ENCODE data around the gene RGS19. TPM values are rescaled to one million over a fixed set of nuclear protein-coding genes. Genes with fewer than 3 reads are reported as not detected.

The RGS19 gene
- polyA plus RNA-seq, 1 donor (not counting 4 experiments of a cell fraction or from before 2014, with no cell fraction given), result 11.8 TPM

GRCh38 chr20:64038224-64038564 is 41.1 kb downstream of the RGS19 start:
- TF ChIP-seq CTCF (optimal IDR thresholded peaks at IDR 0.05 in 1 of 3, IDR thresholded peaks at IDR 0.05 in 1 of 3, conservative IDR thresholded peaks at IDR 0.05 in 1 of 3; ENCODE audit: extremely low read depth in 1 of 3, insufficient read depth in 2 of 3, low read length in 3 of 3) (no peak), EZH2 (IDR thresholded peaks at IDR 0.05; ENCODE audit: low read length) (no peak)
- H3K4me3 ChIP-seq (ENCODE audit: control insufficient read depth in 2 of 3, extremely low read depth in 1 of 3, insufficient read depth in 2 of 3, low read depth in 1 of 3, low read length in 3 of 3), result peak overlapping the region in 1 of 3 experiments; percentile 57
- H3K9me3 ChIP-seq (ENCODE audit: control insufficient read depth, low read depth, low read length), result no peaks in the 10 kb centered on the region
- H3K9ac ChIP-seq (ENCODE audit: control insufficient read depth, extremely low read depth, insufficient read depth, low read length), result no peak overlapping the region
- H3K4me1 ChIP-seq (ENCODE audit: control insufficient read depth, extremely low read depth, insufficient read depth, low read length), result peaks cover 5% of the 10 kb centered on the region
- DNase-seq (ENCODE audit: low read depth, low spot score) (no peak), FAIRE-seq (no peak)
- H3K79me2 ChIP-seq (ENCODE audit: control insufficient read depth, insufficient read depth, low read length), result no peaks in the 10 kb centered on the region
- no peaks in the 10 kb centered on the region for H4K20me1 ChIP-seq (ENCODE audit: control insufficient read depth, extremely low read depth, insufficient read depth, low read length)
- H3K27me3 ChIP-seq (ENCODE audit: control insufficient read depth, extremely low read depth, insufficient read depth, low read length), result peaks cover 32% of the 10 kb centered on the region
- no peak overlapping the region for H2AFZ ChIP-seq (ENCODE audit: control insufficient read depth, low read length)
- peak overlapping the region; percentile 69 for H3K4me2 ChIP-seq (ENCODE audit: control insufficient read depth, extremely low read depth, insufficient read depth, low read depth, low read length)
- H3K9me1 ChIP-seq (ENCODE audit: control insufficient read depth, extremely low read depth, insufficient read depth, low read length), result no peaks in the 10 kb centered on the region
- peaks cover 0 to 7% of the 10 kb centered on the region in 2 experiments for H3K36me3 ChIP-seq (ENCODE audit: control insufficient read depth in 2 of 2, extremely low read depth in 1 of 2, insufficient read depth in 2 of 2, low read length in 2 of 2)
- H3K27ac ChIP-seq (ENCODE audit: control insufficient read depth, insufficient read depth, low read length), result no peak overlapping the region
- dilution Hi-C loops (cut with MboI; ENCODE audit: extremely low pct_ligation_motif_present, low sequenced_read_pairs), result no loop called here

- no peak overlapping the region for H3K27ac ChIP-seq (ENCODE audit: control insufficient read depth, insufficient read depth, low read length)
- TF ChIP-seq EZH2 (IDR thresholded peaks at IDR 0.05; ENCODE audit: low read length) (no peak), CTCF (optimal IDR thresholded peaks at IDR 0.05 in 1 of 3, IDR thresholded peaks at IDR 0.05 in 1 of 3, conservative IDR thresholded peaks at IDR 0.05 in 1 of 3; ENCODE audit: extremely low read depth in 1 of 3, insufficient read depth in 2 of 3, low read length in 3 of 3) (no peak)
These were observed 41.7 kb downstream of the RGS19 start for GRCh38 chr20:64037498-64038213.

More at GRCh38 chr20:64037498-64038213, 41.7 kb downstream of the RGS19 start:
- Histone ChIP-seq H3K4me2 (ENCODE audit: control insufficient read depth, extremely low read depth, insufficient read depth, low read depth, low read length) (no peak overlapping the region), H3K4me1 (ENCODE audit: control insufficient read depth, extremely low read depth, insufficient read depth, low read length) (peaks cover 5% of the 10 kb centered on the region), H3K9me1 (ENCODE audit: control insufficient read depth, extremely low read depth, insufficient read depth, low read length) (no peaks in the 10 kb centered on the region), H3K9ac (ENCODE audit: control insufficient read depth, extremely low read depth, insufficient read depth, low read length) (no peak overlapping the region), H4K20me1 (ENCODE audit: control insufficient read depth, extremely low read depth, insufficient read depth, low read length) (no peaks in the 10 kb centered on the region), H3K4me3 (ENCODE audit: control insufficient read depth in 2 of 3, extremely low read depth in 1 of 3, insufficient read depth in 2 of 3, low read depth in 1 of 3, low read length in 3 of 3) (no peak overlapping the region), H3K9me3 (ENCODE audit: control insufficient read depth, low read depth, low read length) (no peaks in the 10 kb centered on the region), H3K27me3 (ENCODE audit: control insufficient read depth, extremely low read depth, insufficient read depth, low read length) (peaks cover 32% of the 10 kb centered on the region), H2AFZ (ENCODE audit: control insufficient read depth, low read length) (no peak overlapping the region), H3K79me2 (ENCODE audit: control insufficient read depth, insufficient read depth, low read length) (no peaks in the 10 kb centered on the region), H3K36me3 (ENCODE audit: control insufficient read depth in 2 of 2, extremely low read depth in 1 of 2, insufficient read depth in 2 of 2, low read length in 2 of 2) (peaks cover 0 to 7% of the 10 kb centered on the region in 2 experiments)
- FAIRE-seq (no peak), DNase-seq (ENCODE audit: low read depth, low spot score) (no peak)
- dilution Hi-C loops (cut with MboI; ENCODE audit: extremely low pct_ligation_motif_present, low sequenced_read_pairs), result no loop called here
